Neural cell (in vitro differentiated cells): ENCODE data around the gene EFCAB8. TPM values are rescaled to one million over a fixed set of nuclear protein-coding genes. Genes with fewer than 3 reads are reported as not detected.

Experiments used
- H2AFZ ChIP-seq: fragments of 200-600, 300-800 bp; sonication (generic), shearing (Covaris generic); 2 replicates; pipeline ENCODE4 v1.6.0; 2014; ENCODE audit warnings: low read depth, mild to moderate bottlenecking, antibody characterized with exemption, low read length, moderate library complexity
- H3F3A ChIP-seq: fragments of 200-600 bp; shearing (Covaris generic); 2 replicates; pipeline ENCODE4 v1.6.1; 2016; ENCODE audit warnings: mild to moderate bottlenecking, moderate library complexity, mixed read lengths, antibody characterized with exemption, low read length; ENCODE audit not compliant: insufficient read depth, poor library complexity, severe bottlenecking
- H3K27ac ChIP-seq: fragments of 200-600, 300-800 bp; sonication (generic), shearing (Covaris generic); 2 replicates; pipeline ENCODE4 v1.5.1; 2014; ENCODE audit warnings: mild to moderate bottlenecking, low read length, moderate library complexity
- H3K27me3 ChIP-seq: fragments of 300-800, 200-600 bp; sonication (generic), shearing (Covaris generic); 2 replicates; pipeline ENCODE4 v1.6.0; 2014; ENCODE audit warnings: mild to moderate bottlenecking, low read depth, low read length, moderate library complexity; ENCODE audit not compliant: insufficient read depth
- H3K36me3 ChIP-seq: fragments of 300-800, 200-600 bp; sonication (generic), shearing (Covaris generic); 2 replicates; pipeline ENCODE4 v1.5.1; 2014; ENCODE audit warnings: mild to moderate bottlenecking, antibody characterized with exemption, low read length, moderate library complexity; ENCODE audit not compliant: insufficient read depth
- H3K4me2 ChIP-seq: fragments of 300-800, 200-600 bp; sonication (generic), shearing (Covaris generic); 2 replicates; pipeline ENCODE4 v1.6.0; 2014; ENCODE audit warnings: mild to moderate bottlenecking, low read length
- H3K4me3 ChIP-seq: fragments of 300-800, 200-600 bp; sonication (generic), shearing (Covaris generic); 2 replicates; pipeline ENCODE4 v1.5.1; 2014; ENCODE audit warnings: mild to moderate bottlenecking, low read length, moderate library complexity
- H3K79me2 ChIP-seq: fragments of 200-600 bp; shearing (Covaris generic); replicated peaks from 2 replicates; pipeline ENCODE4 v1.6.0; 2014; ENCODE audit warnings: mild to moderate bottlenecking, low read length, moderate library complexity; ENCODE audit not compliant: insufficient read depth
- H3K9ac ChIP-seq: fragments of 300-800, 200-600 bp; sonication (generic), shearing (Covaris generic); 2 replicates; pipeline ENCODE4 v1.6.1; 2016; ENCODE audit warnings: mild to moderate bottlenecking, low read length, mixed read lengths
- H3K9me2 ChIP-seq: fragments of 200-600 bp; shearing (Covaris generic); 2 replicates; pipeline ENCODE4 v1.6.1; 2016; ENCODE audit warnings: mild to moderate bottlenecking, low read length, mixed read lengths; ENCODE audit not compliant: insufficient read depth
- H3K9me3 ChIP-seq: fragments of 200-600, 300-800 bp; sonication (generic), shearing (Covaris generic); 2 replicates; pipeline ENCODE4 v1.6.1; 2016; ENCODE audit warnings: mild to moderate bottlenecking, mixed run types, low read length, moderate library complexity, mixed read lengths
- H4K20me1 ChIP-seq: fragments of 200-600 bp; shearing (Covaris generic); 2 replicates; pipeline ENCODE4 v1.6.1; 2016; ENCODE audit warnings: mild to moderate bottlenecking, mixed run types; ENCODE audit not compliant: insufficient read depth
- CTCF ChIP-seq: fragments of 450-650 bp; IDR thresholded peaks from 2 replicates; pipeline ENCODE4 v1.5.1; 2014; ENCODE audit warnings: antibody characterized with exemption, mild to moderate bottlenecking, moderate library complexity; ENCODE audit not compliant: poor library complexity, severe bottlenecking
- EZH2 ChIP-seq: fragments of 200-600, 300-800 bp; shearing (Covaris generic), sonication (generic); IDR thresholded peaks from 2 replicates; pipeline ENCODE4 v1.6.1; 2014; ENCODE audit warnings: antibody characterized with exemption, low read length, borderline replicate concordance, mild to moderate bottlenecking; ENCODE audit not compliant: insufficient read depth, poor library complexity, severe bottlenecking
- MXI1 ChIP-seq: fragments of 450-650 bp; conservative IDR thresholded peaks from 2 replicates; pipeline ENCODE4 v1.6.1; 2014; ENCODE audit warnings: antibody characterized with exemption, mild to moderate bottlenecking; ENCODE audit not compliant: poor library complexity, severe bottlenecking
- POLR2AphosphoS5 ChIP-seq: IDR thresholded peaks from 2 replicates; pipeline ENCODE4 v1.6.1; 2012
- RAD21 ChIP-seq: fragments of 450-650 bp; conservative IDR thresholded peaks from 2 replicates; pipeline ENCODE4 v1.6.1; 2014; ENCODE audit warnings: antibody characterized with exemption, mild to moderate bottlenecking, moderate library complexity
- SMC3 ChIP-seq: fragments of 450-650 bp; conservative IDR thresholded peaks from 2 replicates; pipeline ENCODE4 v1.6.1; 2014; ENCODE audit warnings: antibody characterized with exemption, mild to moderate bottlenecking, moderate library complexity; ENCODE audit not compliant: poor library complexity
- TAF1 ChIP-seq: IDR thresholded peaks from 2 replicates; pipeline ENCODE4 v1.6.1; 2012; ENCODE audit warnings: low read depth
- polyA plus RNA-seq: library from polyadenylated mRNA; depleted of rRNA; stranded (reverse); fragments of >200 nt; gene quantifications from 2 replicates; pipeline ENCODE4 v1.2.3, GENCODE V29; 2014
- TF ChIP-seq, protein P1 (sequence below): IDR thresholded peaks from 2 replicates; pipeline ENCODE4 v1.6.1; 2012; ENCODE audit warnings: borderline replicate concordance

The EFCAB8 gene
- polyA plus RNA-seq, 1 donor from 2014 or later, result not detected

- no peak overlapping the region for H3K4me2 ChIP-seq
- no peaks in the 10 kb centered on the region for H3K9me3 ChIP-seq
- peaks cover 7% of the 10 kb centered on the region for H3K79me2 ChIP-seq
- peaks cover 9% of the 10 kb centered on the region for H3K36me3 ChIP-seq
- no peaks in the 10 kb centered on the region for H3K9me2 ChIP-seq
- no peak for TF ChIP-seq RAD21
- no peak for TF ChIP-seq MXI1
- TF ChIP-seq SMC3, result no peak
- no peak overlapping the region for H3K9ac ChIP-seq
- no peak overlapping the region for H2AFZ ChIP-seq
- no peak overlapping the region for H3K4me3 ChIP-seq
- no peaks in the 10 kb centered on the region for H3F3A ChIP-seq
- no peak overlapping the region for H3K27ac ChIP-seq
- no peaks in the 10 kb centered on the region for H3K27me3 ChIP-seq
- peaks cover 3% of the 10 kb centered on the region for H4K20me1 ChIP-seq
Observed at GRCh38 chr20:32847964-32848363, 10.8 kb upstream of the EFCAB8 start.

DNA sequence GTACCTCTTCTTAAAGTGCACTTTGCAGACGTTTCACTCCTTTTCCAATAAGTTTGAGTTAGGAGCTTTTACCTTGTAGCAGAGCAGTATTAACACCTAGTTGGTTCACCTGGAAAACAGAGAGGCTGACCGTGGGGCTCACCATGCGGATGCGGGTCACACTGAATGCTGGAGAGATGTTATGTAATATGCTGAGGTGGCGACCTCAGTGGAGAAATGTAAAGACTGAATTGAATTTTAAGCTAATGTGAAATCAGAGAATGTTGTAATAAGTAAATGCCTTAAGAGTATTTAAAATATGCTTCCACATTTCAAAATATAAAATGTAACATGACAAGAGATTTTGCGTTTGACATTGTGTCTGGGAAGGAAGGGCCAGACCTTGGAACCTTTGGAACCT is 9.9 kb upstream of the EFCAB8 start:
- no peak overlapping the region for H3K27ac ChIP-seq
- H3K79me2 ChIP-seq, result no peaks in the 10 kb centered on the region

More for the DNA sequence above, 9.9 kb upstream of the EFCAB8 start:
- TF ChIP-seq CTCF (no peak), TAF1 (no peak), POLR2AphosphoS5 (no peak), MXI1 (no peak), EZH2 (no peak), SMC3 (no peak)
- TF ChIP-seq, protein P1, sequence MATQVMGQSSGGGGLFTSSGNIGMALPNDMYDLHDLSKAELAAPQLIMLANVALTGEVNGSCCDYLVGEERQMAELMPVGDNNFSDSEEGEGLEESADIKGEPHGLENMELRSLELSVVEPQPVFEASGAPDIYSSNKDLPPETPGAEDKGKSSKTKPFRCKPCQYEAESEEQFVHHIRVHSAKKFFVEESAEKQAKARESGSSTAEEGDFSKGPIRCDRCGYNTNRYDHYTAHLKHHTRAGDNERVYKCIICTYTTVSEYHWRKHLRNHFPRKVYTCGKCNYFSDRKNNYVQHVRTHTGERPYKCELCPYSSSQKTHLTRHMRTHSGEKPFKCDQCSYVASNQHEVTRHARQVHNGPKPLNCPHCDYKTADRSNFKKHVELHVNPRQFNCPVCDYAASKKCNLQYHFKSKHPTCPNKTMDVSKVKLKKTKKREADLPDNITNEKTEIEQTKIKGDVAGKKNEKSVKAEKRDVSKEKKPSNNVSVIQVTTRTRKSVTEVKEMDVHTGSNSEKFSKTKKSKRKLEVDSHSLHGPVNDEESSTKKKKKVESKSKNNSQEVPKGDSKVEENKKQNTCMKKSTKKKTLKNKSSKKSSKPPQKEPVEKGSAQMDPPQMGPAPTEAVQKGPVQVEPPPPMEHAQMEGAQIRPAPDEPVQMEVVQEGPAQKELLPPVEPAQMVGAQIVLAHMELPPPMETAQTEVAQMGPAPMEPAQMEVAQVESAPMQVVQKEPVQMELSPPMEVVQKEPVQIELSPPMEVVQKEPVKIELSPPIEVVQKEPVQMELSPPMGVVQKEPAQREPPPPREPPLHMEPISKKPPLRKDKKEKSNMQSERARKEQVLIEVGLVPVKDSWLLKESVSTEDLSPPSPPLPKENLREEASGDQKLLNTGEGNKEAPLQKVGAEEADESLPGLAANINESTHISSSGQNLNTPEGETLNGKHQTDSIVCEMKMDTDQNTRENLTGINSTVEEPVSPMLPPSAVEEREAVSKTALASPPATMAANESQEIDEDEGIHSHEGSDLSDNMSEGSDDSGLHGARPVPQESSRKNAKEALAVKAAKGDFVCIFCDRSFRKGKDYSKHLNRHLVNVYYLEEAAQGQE, result no peak
- H3F3A ChIP-seq, result no peaks in the 10 kb centered on the region
- peaks cover 3% of the 10 kb centered on the region for H4K20me1 ChIP-seq
- no peak overlapping the region for H3K4me2 ChIP-seq
- H3K9me2 ChIP-seq, result no peaks in the 10 kb centered on the region
- no peak overlapping the region for H2AFZ ChIP-seq
- H3K9me3 ChIP-seq, result no peaks in the 10 kb centered on the region
- H3K4me3 ChIP-seq, result no peak overlapping the region
- H3K36me3 ChIP-seq, result peaks cover 9% of the 10 kb centered on the region
- H3K9ac ChIP-seq, result no peak overlapping the region
- H3K27me3 ChIP-seq, result no peaks in the 10 kb centered on the region
